ENCODE measurements around the gene ST14. TPM values are rescaled to one million over a fixed set of nuclear protein-coding genes. Genes with fewer than 3 reads are reported as not detected.
"Not testable (repeated sequence)": the region's sequence is repeated elsewhere in the genome, so short reads cannot be mapped to it uniquely, and the experiment has no call there.

ST14 gene
- total RNA-seq, 4 donors from 2014 or later, result 71.9 to 109 (median 84.6) TPM

- no peak for DNase-seq (ENCODE audit: low spot score in 2 of 2)
- no peaks in the 10 kb centered on the region for H3K27me3 ChIP-seq
- H3K4me1 ChIP-seq, result no peaks in the 10 kb centered on the region
- H3K27ac ChIP-seq, result no peak overlapping the region
- TF ChIP-seq EP300 (IDR thresholded peaks at IDR 0.05), result no peak
- no peak for TF ChIP-seq POLR2AphosphoS5 (IDR thresholded peaks at IDR 0.05)
- TF ChIP-seq, protein P1, sequence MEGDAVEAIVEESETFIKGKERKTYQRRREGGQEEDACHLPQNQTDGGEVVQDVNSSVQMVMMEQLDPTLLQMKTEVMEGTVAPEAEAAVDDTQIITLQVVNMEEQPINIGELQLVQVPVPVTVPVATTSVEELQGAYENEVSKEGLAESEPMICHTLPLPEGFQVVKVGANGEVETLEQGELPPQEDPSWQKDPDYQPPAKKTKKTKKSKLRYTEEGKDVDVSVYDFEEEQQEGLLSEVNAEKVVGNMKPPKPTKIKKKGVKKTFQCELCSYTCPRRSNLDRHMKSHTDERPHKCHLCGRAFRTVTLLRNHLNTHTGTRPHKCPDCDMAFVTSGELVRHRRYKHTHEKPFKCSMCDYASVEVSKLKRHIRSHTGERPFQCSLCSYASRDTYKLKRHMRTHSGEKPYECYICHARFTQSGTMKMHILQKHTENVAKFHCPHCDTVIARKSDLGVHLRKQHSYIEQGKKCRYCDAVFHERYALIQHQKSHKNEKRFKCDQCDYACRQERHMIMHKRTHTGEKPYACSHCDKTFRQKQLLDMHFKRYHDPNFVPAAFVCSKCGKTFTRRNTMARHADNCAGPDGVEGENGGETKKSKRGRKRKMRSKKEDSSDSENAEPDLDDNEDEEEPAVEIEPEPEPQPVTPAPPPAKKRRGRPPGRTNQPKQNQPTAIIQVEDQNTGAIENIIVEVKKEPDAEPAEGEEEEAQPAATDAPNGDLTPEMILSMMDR (IDR thresholded peaks at IDR 0.05), result no peak
- no peak for TF ChIP-seq POLR2A (IDR thresholded peaks at IDR 0.05)
- H3K36me3 ChIP-seq, result no peaks in the 10 kb centered on the region
- H3K9me3 ChIP-seq, result no peaks in the 10 kb centered on the region
- no peak overlapping the region for H3K4me3 ChIP-seq
- 75% methylated on average over 12 of the region's 12 CpGs for WGBS
These were observed 63.8 kb downstream of the ST14 start for GRCh38 chr11:130223291-130223971.

GRCh38 chr11:130227373-130227772 is 67.8 kb downstream of the ST14 start:
- TF ChIP-seq POLR2AphosphoS5 (IDR thresholded peaks at IDR 0.05), result no peak
- TF ChIP-seq, protein P1 (IDR thresholded peaks at IDR 0.05), result no peak
- no peak for TF ChIP-seq POLR2A (IDR thresholded peaks at IDR 0.05)
- no peak for TF ChIP-seq EP300 (IDR thresholded peaks at IDR 0.05)
- Histone ChIP-seq H3K36me3 (peaks cover 6% of the 10 kb centered on the region), H3K4me3 (no peak overlapping the region), H3K27ac (no peak overlapping the region), H3K9me3 (no peaks in the 10 kb centered on the region), H3K4me1 (no peaks in the 10 kb centered on the region), H3K27me3 (no peaks in the 10 kb centered on the region)
- 92% methylated on average over 4 of the region's 4 CpGs for WGBS
- DNase-seq (ENCODE audit: low spot score in 2 of 2), result no peak

- H3K27ac ChIP-seq; H3K9me3 ChIP-seq; H3K27me3 ChIP-seq; H3K4me1 ChIP-seq; DNase-seq (ENCODE audit: low spot score in 2 of 2); H3K4me3 ChIP-seq: not testable (repeated sequence)
- H3K36me3 ChIP-seq, result peaks cover 39% of the 10 kb centered on the region
These were observed 73.9 kb downstream of the ST14 start for GRCh38 chr11:130233486-130233885.

DNA sequence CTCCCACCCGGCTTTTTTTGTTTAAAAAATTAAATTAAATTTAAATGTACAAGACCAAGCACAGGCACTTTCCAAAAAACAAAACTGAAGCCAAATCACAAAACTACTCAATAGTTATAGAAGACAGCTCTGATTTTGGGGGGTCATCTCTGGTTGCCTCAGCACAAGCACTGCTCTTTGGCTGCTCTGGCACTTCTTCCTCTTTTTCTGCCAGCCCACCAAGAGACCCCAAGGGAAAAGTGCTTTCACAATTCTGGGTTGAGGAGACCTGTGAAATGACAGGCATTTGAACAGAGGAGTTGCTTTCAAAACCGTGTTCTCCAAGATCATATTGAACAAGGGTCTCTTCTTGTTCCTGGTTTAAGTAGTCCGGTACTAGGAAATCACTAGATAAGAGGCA is 74.3 kb downstream of the ST14 start:
- WGBS, result 85% methylated on average over 3 of the region's 3 CpGs
- not testable (repeated sequence) for H3K4me1 ChIP-seq; H3K9me3 ChIP-seq; H3K4me3 ChIP-seq; H3K27ac ChIP-seq; H3K27me3 ChIP-seq; DNase-seq (ENCODE audit: low spot score in 2 of 2)
- H3K36me3 ChIP-seq, result peaks cover 43% of the 10 kb centered on the region

- peaks cover 45% of the 10 kb centered on the region for H3K36me3 ChIP-seq
These were observed 74.7 kb downstream of the ST14 start for GRCh38 chr11:130234315-130234714.

GRCh38 chr11:130237282-130238006 is 77.9 kb downstream of the ST14 start:
- Histone ChIP-seq H3K9me3 (no peaks in the 10 kb centered on the region), H3K4me1 (no peaks in the 10 kb centered on the region), H3K27ac (no peak overlapping the region), H3K4me3 (no peak overlapping the region), H3K36me3 (peaks cover 43% of the 10 kb centered on the region), H3K27me3 (no peaks in the 10 kb centered on the region)
- DNase-seq (ENCODE audit: low spot score in 2 of 2), result no peak
- 88% methylated on average over 6 of the region's 6 CpGs for WGBS
- TF ChIP-seq EP300 (IDR thresholded peaks at IDR 0.05) (no peak), POLR2A (IDR thresholded peaks at IDR 0.05) (no peak), POLR2AphosphoS5 (IDR thresholded peaks at IDR 0.05) (no peak)
- TF ChIP-seq, protein P1 (IDR thresholded peaks at IDR 0.05), result no peak

More at GRCh38 chr11:130234315-130234714, 74.7 kb downstream of the ST14 start:
- H3K27ac ChIP-seq, result no peak overlapping the region
- no peak overlapping the region for H3K4me3 ChIP-seq
- TF ChIP-seq, protein P1 (IDR thresholded peaks at IDR 0.05), result no peak
- TF ChIP-seq POLR2A (IDR thresholded peaks at IDR 0.05), result no peak
- TF ChIP-seq POLR2AphosphoS5 (IDR thresholded peaks at IDR 0.05), result no peak
- no peak for TF ChIP-seq EP300 (IDR thresholded peaks at IDR 0.05)
- no peaks in the 10 kb centered on the region for H3K9me3 ChIP-seq
- H3K4me1 ChIP-seq, result no peaks in the 10 kb centered on the region
- no peak for DNase-seq (ENCODE audit: low spot score in 2 of 2)
- H3K27me3 ChIP-seq, result no peaks in the 10 kb centered on the region
